Erythroblast (primary cell): Measurements from ENCODE around the gene CRACR2A.

Experiments
- GATA1 ChIP-seq: IDR thresholded peaks from 2 replicates; pipeline ENCODE4 v1.6.1; 2011; ENCODE audit warnings: low read depth, mild to moderate bottlenecking, control low read depth, low read length, moderate library complexity
- POLR2A ChIP-seq: IDR thresholded peaks from 2 replicates; pipeline ENCODE4 v1.6.1; 2011; ENCODE audit warnings: mild to moderate bottlenecking, low read length

GRCh38 chr12:3747976-3748619 is 4.8 kb downstream of the CRACR2A start:
- no peak for TF ChIP-seq POLR2A
- no peak for TF ChIP-seq GATA1
